ENCODE measurements around the gene SCFD2. TPM values are rescaled to one million over a fixed set of nuclear protein-coding genes. Genes with fewer than 3 reads are reported as not detected.
A peak's percentile ranks its signal among the peaks of the same experiment; 100 is the strongest.

Gene SCFD2
- polyA plus RNA-seq, 3 donors, result 5.4 to 9.4 (median 6.7) TPM

DNA sequence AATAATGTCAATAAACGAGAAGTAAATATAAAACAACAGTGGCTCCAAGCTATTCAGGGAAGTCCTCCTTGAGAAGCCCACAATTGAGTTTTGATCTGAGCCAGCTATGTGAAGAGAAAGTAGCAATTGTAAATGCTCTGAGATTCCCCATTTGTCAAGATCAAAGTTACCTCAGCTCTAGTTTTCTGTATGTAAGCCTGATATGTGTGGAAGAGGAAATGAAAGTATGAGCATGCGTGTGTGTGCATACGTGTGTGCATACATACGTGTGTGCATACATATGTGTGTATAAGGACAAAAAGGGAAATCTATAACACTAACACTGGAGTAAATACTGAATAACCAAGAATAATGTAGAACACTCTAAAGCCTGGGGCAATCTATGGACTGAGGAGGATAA is 130.3 kb downstream of the SCFD2 start:
- intact Hi-C loops (cut with micrococcal nuclease), result no loop called here
- H3K4me1 ChIP-seq (ENCODE audit: control insufficient read depth in 1 of 2, insufficient read depth in 2 of 2, low read length in 2 of 2), result no peaks in the 10 kb centered on the region
- no peak overlapping the region for H3K27ac ChIP-seq (ENCODE audit: low read depth in 1 of 2, low read length in 2 of 2)
- Mint-ChIP-seq H3K27ac (peak overlapping the region in 2 of 7 donors; percentile 1 to 2), H3K36me3 (peaks cover 2 to 8% of the 10 kb centered on the region in 2 donors), H3K4me1 (no peaks in the 10 kb centered on the region), H3K9me3 (peaks cover 2 to 11% (median 8%) of the 10 kb centered on the region in 7 donors), H3K27me3 (ENCODE audit: low read depth in 3 of 3) (peaks cover 0 to 2% (median 0%) of the 10 kb centered on the region in 3 donors), H3K4me3 (no peak overlapping the region)
- H3K9me3 ChIP-seq (replicated peaks in 1 of 2; ENCODE audit: control insufficient read depth in 1 of 2, insufficient read depth in 1 of 2, low read length in 2 of 2), result peaks cover 0 to 4% of the 10 kb centered on the region in 2 donors
- no peaks in the 10 kb centered on the region for H3K79me2 ChIP-seq (ENCODE audit: insufficient read depth, low read length)
- no peak overlapping the region for H3K4me2 ChIP-seq (replicated peaks; ENCODE audit: extremely low read depth, low read length, poor library complexity, severe bottlenecking)
- DNase-seq, result no peak
- no peaks in the 10 kb centered on the region for H4K20me1 ChIP-seq (ENCODE audit: insufficient read depth, low read length)
- H3K27me3 ChIP-seq (ENCODE audit: control insufficient read depth in 2 of 2, insufficient read depth in 2 of 2, low read length in 2 of 2), result no peaks in the 10 kb centered on the region
- no peak overlapping the region for H3K9ac ChIP-seq (ENCODE audit: insufficient read depth, low read length, poor library complexity, severe bottlenecking)
- H3K36me3 ChIP-seq (replicated peaks in 1 of 2; ENCODE audit: control insufficient read depth in 1 of 2, insufficient read depth in 2 of 2, low read length in 2 of 2), result no peaks in the 10 kb centered on the region
- WGBS (ENCODE audit: insufficient coverage), result 100% methylated on average over 1 of the region's 4 CpGs
- TF ChIP-seq, protein P1, sequence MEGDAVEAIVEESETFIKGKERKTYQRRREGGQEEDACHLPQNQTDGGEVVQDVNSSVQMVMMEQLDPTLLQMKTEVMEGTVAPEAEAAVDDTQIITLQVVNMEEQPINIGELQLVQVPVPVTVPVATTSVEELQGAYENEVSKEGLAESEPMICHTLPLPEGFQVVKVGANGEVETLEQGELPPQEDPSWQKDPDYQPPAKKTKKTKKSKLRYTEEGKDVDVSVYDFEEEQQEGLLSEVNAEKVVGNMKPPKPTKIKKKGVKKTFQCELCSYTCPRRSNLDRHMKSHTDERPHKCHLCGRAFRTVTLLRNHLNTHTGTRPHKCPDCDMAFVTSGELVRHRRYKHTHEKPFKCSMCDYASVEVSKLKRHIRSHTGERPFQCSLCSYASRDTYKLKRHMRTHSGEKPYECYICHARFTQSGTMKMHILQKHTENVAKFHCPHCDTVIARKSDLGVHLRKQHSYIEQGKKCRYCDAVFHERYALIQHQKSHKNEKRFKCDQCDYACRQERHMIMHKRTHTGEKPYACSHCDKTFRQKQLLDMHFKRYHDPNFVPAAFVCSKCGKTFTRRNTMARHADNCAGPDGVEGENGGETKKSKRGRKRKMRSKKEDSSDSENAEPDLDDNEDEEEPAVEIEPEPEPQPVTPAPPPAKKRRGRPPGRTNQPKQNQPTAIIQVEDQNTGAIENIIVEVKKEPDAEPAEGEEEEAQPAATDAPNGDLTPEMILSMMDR (IDR thresholded peaks at IDR 0.05), result no peak
- no peak overlapping the region for H3K4me3 ChIP-seq (replicated peaks in 1 of 3; ENCODE audit: low read depth in 2 of 3, low read length in 3 of 3)
- no peak overlapping the region for H2AFZ ChIP-seq (ENCODE audit: insufficient read depth, low read depth, low read length, poor library complexity, severe bottlenecking)

DNA sequence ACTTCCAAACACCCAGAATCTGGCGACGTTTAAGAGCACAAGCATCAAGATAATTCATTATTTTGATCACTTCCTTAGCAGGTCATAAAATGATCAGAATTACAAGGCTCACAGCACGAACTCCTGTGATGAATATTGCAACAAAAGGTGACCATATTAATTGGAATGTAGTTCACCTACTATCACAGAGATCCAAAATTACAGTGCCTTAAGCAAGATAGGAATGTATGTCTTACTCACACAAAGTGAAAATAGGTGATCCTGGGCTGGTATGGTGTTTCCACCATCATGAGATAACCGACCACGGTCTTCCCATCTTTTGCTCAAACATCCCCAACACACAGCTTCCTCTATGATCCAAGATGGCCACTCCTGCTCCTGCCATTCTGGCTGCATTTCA is 131.2 kb downstream of the SCFD2 start:
- no peak overlapping the region for H3K27ac Mint-ChIP-seq
- intact Hi-C loops (cut with micrococcal nuclease), result no loop called here

More for the DNA sequence above, 131.2 kb downstream of the SCFD2 start:
- DNase-seq, result no peak
- H3K27me3 ChIP-seq (ENCODE audit: control insufficient read depth in 2 of 2, insufficient read depth in 2 of 2, low read length in 2 of 2), result no peaks in the 10 kb centered on the region
- no peak overlapping the region for H3K4me3 ChIP-seq (replicated peaks in 1 of 3; ENCODE audit: low read depth in 2 of 3, low read length in 3 of 3)
- peaks cover 0 to 4% of the 10 kb centered on the region in 2 donors for H3K9me3 ChIP-seq (replicated peaks in 1 of 2; ENCODE audit: control insufficient read depth in 1 of 2, insufficient read depth in 1 of 2, low read length in 2 of 2)
- TF ChIP-seq, protein P1 (IDR thresholded peaks at IDR 0.05), result no peak
- peaks cover 0 to 2% (median 0%) of the 10 kb centered on the region in 3 donors for H3K27me3 Mint-ChIP-seq (ENCODE audit: low read depth in 3 of 3)
- H3K9me3 Mint-ChIP-seq, result peaks cover 2 to 9% (median 6%) of the 10 kb centered on the region in 7 donors
- no peak overlapping the region for H3K4me2 ChIP-seq (replicated peaks; ENCODE audit: extremely low read depth, low read length, poor library complexity, severe bottlenecking)
- no peak overlapping the region for H2AFZ ChIP-seq (ENCODE audit: insufficient read depth, low read depth, low read length, poor library complexity, severe bottlenecking)
- no peaks in the 10 kb centered on the region for H3K79me2 ChIP-seq (ENCODE audit: insufficient read depth, low read length)
- no peaks in the 10 kb centered on the region for H3K4me1 Mint-ChIP-seq
- peaks cover 2 to 7% of the 10 kb centered on the region in 2 donors for H3K36me3 Mint-ChIP-seq
- H3K4me1 ChIP-seq (ENCODE audit: control insufficient read depth in 1 of 2, insufficient read depth in 2 of 2, low read length in 2 of 2), result no peaks in the 10 kb centered on the region
- no peak overlapping the region for H3K9ac ChIP-seq (ENCODE audit: insufficient read depth, low read length, poor library complexity, severe bottlenecking)
- WGBS (ENCODE audit: insufficient coverage), result no CpG with 5 or more reads among the region's 5 CpGs
- no peak overlapping the region for H3K27ac ChIP-seq (ENCODE audit: low read depth in 1 of 2, low read length in 2 of 2)
- no peaks in the 10 kb centered on the region for H3K36me3 ChIP-seq (replicated peaks in 1 of 2; ENCODE audit: control insufficient read depth in 1 of 2, insufficient read depth in 2 of 2, low read length in 2 of 2)
- no peaks in the 10 kb centered on the region for H4K20me1 ChIP-seq (ENCODE audit: insufficient read depth, low read length)
- H3K4me3 Mint-ChIP-seq, result no peak overlapping the region
